ENCODE data around the gene FBXL2.

DNA sequence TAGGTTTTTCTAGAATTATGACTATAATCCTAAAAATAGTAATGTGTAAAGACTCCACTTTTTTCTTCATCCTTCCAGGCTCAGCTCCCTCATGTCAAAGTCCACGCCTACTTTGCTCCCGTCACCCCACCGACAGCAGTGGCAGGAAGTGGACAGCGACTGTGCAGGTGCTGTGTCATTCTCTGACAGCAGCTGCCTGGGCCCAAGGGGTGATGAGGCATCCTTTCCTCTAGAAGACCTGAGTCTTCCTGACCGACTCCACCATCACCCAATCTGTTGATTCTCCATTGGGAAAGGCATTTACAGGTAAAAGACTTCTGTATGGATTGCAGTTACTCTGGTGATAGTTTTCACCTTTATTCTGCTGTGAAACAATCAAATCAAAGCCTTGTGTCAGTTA, 108.2 kb downstream of the FBXL2 start:
- TF ChIP-seq, protein P1, sequence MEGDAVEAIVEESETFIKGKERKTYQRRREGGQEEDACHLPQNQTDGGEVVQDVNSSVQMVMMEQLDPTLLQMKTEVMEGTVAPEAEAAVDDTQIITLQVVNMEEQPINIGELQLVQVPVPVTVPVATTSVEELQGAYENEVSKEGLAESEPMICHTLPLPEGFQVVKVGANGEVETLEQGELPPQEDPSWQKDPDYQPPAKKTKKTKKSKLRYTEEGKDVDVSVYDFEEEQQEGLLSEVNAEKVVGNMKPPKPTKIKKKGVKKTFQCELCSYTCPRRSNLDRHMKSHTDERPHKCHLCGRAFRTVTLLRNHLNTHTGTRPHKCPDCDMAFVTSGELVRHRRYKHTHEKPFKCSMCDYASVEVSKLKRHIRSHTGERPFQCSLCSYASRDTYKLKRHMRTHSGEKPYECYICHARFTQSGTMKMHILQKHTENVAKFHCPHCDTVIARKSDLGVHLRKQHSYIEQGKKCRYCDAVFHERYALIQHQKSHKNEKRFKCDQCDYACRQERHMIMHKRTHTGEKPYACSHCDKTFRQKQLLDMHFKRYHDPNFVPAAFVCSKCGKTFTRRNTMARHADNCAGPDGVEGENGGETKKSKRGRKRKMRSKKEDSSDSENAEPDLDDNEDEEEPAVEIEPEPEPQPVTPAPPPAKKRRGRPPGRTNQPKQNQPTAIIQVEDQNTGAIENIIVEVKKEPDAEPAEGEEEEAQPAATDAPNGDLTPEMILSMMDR (IDR thresholded peaks at IDR 0.05): no peak
- TF ChIP-seq POLR2A (IDR thresholded peaks at IDR 0.05): no peak
